Mesodermal cell (in vitro differentiated cells): ENCODE data around the gene RALBP1.

Experiments
- H3K27ac ChIP-seq: 2 replicates; pipeline ENCODE4 v1.7.0; 2013; ENCODE audit warnings: mild to moderate bottlenecking, low read depth, low read length, moderate library complexity; ENCODE audit not compliant: severe bottlenecking
- H3K36me3 ChIP-seq: 2 replicates; pipeline ENCODE4 v1.7.1; 2013; ENCODE audit warnings: mild to moderate bottlenecking, low read length, moderate library complexity; ENCODE audit not compliant: control insufficient read depth, insufficient read depth
- H3K4me1 ChIP-seq: one replicate; pipeline ENCODE4 v1.7.1; 2013; ENCODE audit warnings: mild to moderate bottlenecking, low read length; ENCODE audit not compliant: insufficient read depth, control insufficient read depth, poor library complexity, severe bottlenecking
- H3K4me3 ChIP-seq: 2 replicates; pipeline ENCODE4 v1.7.0; 2013; ENCODE audit warnings: low read length, control low read depth, mild to moderate bottlenecking; ENCODE audit not compliant: insufficient read depth, poor library complexity, severe bottlenecking; ENCODE audit errors: extremely low read depth
- H3K9me3 ChIP-seq: 2 replicates; pipeline ENCODE4 v1.7.1; 2013; ENCODE audit warnings: mild to moderate bottlenecking, low read length, moderate library complexity; ENCODE audit not compliant: control insufficient read depth
- WGBS, 2 experiments: methylation state at CpG; one replicate each; pipeline ENCODE4 v1.1.5; 2013; ENCODE audit warnings: missing lambda C conversion rate in 2 of 2; ENCODE audit not compliant: insufficient coverage in 2 of 2; 5-methylcytosine and 5-hydroxymethylcytosine counted together

The RALBP1 gene

GRCh38 chr18:9531791-9532410 lies 56.6 kb downstream of the RALBP1 start:
- H3K4me3 ChIP-seq = no peak overlapping the region
- 90 to 100% methylated on average over 3 to 5 of the region's 7 CpGs for WGBS, 2 experiments
- peaks cover 6% of the 10 kb centered on the region for H3K4me1 ChIP-seq
- H3K9me3 ChIP-seq = no peaks in the 10 kb centered on the region
- H3K27ac ChIP-seq = no peak overlapping the region
- H3K36me3 ChIP-seq = peaks cover 83% of the 10 kb centered on the region

- Histone ChIP-seq H3K4me3 (no peak overlapping the region), H3K36me3 (peaks cover 82% of the 10 kb centered on the region), H3K4me1 (peaks cover 6% of the 10 kb centered on the region), H3K9me3 (no peaks in the 10 kb centered on the region), H3K27ac (no peak overlapping the region)
- WGBS, 2 experiments = 99 to 100% methylated on average over 5 to 8 of the region's 11 CpGs
Observed at GRCh38 chr18:9534844-9535243, 59.5 kb downstream of the RALBP1 start.

DNA sequence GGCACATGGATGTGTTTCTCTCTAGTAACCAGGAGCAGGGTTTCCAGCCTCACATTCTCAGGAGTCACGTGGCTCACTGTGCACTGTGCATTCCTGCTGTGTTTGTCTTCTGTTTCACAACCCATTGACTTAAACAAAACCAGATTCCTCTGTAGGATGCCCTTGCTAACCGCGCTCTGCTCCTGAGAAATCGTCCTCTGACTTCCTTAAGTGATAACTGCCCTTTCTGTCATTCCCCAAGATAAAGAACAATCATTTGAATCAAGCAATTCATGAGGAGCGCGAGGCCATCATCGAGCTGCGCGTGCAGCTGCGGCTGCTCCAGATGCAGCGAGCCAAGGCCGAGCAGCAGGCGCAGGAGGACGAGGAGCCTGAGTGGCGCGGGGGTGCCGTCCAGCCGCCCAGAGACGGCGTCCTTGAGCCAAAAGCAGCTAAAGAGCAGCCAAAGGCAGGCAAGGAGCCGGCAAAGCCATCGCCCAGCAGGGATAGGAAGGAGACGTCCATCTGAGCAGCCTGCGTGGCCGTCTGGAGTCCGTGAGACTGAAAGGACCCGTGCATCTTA lies 60.2 kb downstream of the RALBP1 start:
- no peaks in the 10 kb centered on the region for H3K9me3 ChIP-seq
- peaks cover 6% of the 10 kb centered on the region for H3K4me1 ChIP-seq
- no peak overlapping the region for H3K27ac ChIP-seq
- peaks cover 78% of the 10 kb centered on the region for H3K36me3 ChIP-seq
- no peak overlapping the region for H3K4me3 ChIP-seq
- 91 to 96% methylated on average over 24 to 27 of the region's 27 CpGs for WGBS, 2 experiments

DNA sequence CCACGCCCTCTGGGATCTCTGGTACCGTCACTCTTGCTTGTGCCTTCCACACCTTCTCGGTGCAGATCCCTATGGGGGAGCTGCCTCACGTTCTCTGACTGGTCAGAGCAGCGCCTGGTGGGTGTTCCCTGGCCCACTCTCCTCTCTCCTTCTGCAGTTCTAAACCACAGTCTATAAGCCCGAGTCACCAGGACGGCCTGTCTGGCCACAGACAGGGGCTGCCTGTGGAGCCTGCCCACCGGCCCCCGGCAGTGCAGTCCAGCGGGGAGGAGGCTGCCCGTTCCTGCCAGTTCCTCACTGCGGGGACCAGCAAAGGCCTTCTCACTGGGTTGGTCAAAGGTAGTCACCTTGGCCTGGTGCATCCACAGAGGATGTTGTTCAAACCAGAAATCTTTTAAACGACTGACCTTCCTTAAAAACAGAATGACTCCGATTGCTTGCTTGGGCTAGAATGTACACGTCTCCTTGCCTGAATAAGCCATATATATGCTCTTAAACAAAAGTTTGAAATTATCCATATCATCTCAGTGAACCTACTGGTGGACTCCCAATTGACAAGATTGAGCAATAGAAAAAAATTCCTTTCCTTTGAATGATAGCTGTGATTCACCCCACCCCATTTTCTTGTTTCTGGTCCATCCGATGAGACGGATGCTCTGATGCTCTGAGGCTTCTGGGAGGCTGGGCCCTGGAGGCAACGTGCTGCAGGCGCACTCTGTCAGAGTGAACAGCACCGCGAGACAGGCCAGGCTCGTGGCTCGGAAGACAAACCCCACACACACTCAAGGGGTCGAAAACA lies 61.2 kb downstream of the RALBP1 start:
- 97% methylated on average over 15 of the region's 24 CpGs for WGBS, 2 experiments
- no peaks in the 10 kb centered on the region for H3K9me3 ChIP-seq
- no peak overlapping the region for H3K4me3 ChIP-seq
- H3K27ac ChIP-seq = peak overlapping the region; percentile 36
- peaks cover 74% of the 10 kb centered on the region for H3K36me3 ChIP-seq
- H3K4me1 ChIP-seq = peaks cover 6% of the 10 kb centered on the region

- 96 to 98% methylated on average over 5 of the region's 6 CpGs for WGBS, 2 experiments
- Histone ChIP-seq H3K9me3 (no peaks in the 10 kb centered on the region), H3K36me3 (peaks cover 65% of the 10 kb centered on the region), H3K4me3 (no peak overlapping the region), H3K4me1 (peaks cover 6% of the 10 kb centered on the region), H3K27ac (no peak overlapping the region)
Observed at GRCh38 chr18:9537677-9538076, 62.4 kb downstream of the RALBP1 start.

DNA sequence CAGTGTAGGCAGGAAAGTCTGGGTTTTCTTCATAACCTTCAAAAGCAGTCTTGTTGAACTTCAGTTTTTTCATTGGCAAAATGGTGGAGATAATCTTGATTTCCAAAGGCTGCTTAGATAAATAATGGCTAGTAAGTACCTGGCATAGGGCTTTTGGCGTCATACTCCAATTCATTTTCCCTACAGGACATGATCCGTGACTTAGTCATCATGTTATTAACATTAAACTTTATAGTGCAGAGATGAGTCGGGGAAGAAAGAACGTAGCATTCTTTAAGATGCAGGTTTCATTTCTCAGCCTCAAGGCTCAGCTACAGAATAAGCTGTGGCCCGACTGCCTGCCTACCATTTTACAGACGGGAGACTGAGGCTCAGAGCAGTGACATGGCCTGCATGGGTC lies 64.0 kb downstream of the RALBP1 start:
- WGBS, 2 experiments = 94 to 98% methylated on average over 5 of the region's 6 CpGs
- peaks cover 6% of the 10 kb centered on the region for H3K4me1 ChIP-seq
- H3K36me3 ChIP-seq = peaks cover 50% of the 10 kb centered on the region
- H3K9me3 ChIP-seq = no peaks in the 10 kb centered on the region
- no peak overlapping the region for H3K4me3 ChIP-seq
- H3K27ac ChIP-seq = no peak overlapping the region

GRCh38 chr18:9539938-9540337 lies 64.6 kb downstream of the RALBP1 start:
- Histone ChIP-seq H3K4me3 (no peak overlapping the region), H3K27ac (no peak overlapping the region), H3K9me3 (no peaks in the 10 kb centered on the region), H3K36me3 (peaks cover 48% of the 10 kb centered on the region), H3K4me1 (peaks cover 6% of the 10 kb centered on the region)
- 94 to 100% methylated on average over 3 to 5 of the region's 8 CpGs for WGBS, 2 experiments

DNA sequence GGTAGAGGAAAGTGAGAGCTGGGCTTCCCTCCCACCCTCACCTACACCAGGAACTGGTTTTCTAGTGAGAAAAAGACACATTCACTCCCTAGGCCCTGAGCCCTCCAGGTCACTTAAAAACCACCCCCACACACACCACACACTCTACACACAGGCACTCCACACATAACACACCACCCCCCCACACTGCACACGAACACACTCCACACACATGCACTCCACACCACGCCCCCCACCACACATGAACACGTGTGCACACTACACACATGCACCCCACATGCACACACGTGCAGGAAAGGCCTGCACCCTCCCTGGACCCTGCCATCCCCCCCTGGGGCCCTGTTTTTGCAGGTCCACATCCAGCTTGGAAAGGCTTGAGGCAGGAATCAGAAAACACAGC lies 67.6 kb downstream of the RALBP1 start:
- no peak overlapping the region for H3K4me3 ChIP-seq
- no peaks in the 10 kb centered on the region for H3K9me3 ChIP-seq
- peaks cover 53% of the 10 kb centered on the region for H3K36me3 ChIP-seq
- no peak overlapping the region for H3K27ac ChIP-seq
- WGBS, 2 experiments = 89 to 93% methylated on average over 3 to 4 of the region's 4 CpGs
- no peaks in the 10 kb centered on the region for H3K4me1 ChIP-seq

GRCh38 chr18:9545029-9545428 lies 69.7 kb downstream of the RALBP1 start:
- WGBS, 2 experiments = 89 to 100% methylated on average over 2 to 3 of the region's 5 CpGs
- Histone ChIP-seq H3K4me1 (no peaks in the 10 kb centered on the region), H3K9me3 (no peaks in the 10 kb centered on the region), H3K27ac (no peak overlapping the region), H3K36me3 (peaks cover 57% of the 10 kb centered on the region), H3K4me3 (no peak overlapping the region)

DNA sequence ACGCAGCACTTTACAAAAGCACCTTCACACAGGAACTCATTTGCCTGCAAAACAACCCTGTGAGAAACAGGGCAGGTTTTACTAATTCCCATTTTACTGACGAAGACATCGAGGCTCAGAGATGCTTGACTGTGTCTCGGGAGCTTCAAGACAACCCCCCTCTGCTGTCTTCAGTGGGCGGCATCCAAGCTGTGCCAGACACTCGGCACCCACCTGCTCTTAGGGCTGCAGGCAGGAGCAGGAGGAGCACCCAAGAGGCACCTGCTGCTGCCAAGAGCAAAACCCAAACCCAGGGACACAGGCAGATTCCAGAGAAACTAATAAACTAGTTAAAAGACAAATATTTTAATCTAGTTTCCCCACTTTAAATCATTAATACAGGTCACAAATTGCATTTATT lies 71.2 kb downstream of the RALBP1 start:
- Histone ChIP-seq H3K9me3 (no peaks in the 10 kb centered on the region), H3K27ac (no peak overlapping the region), H3K36me3 (peaks cover 68% of the 10 kb centered on the region), H3K4me3 (no peak overlapping the region), H3K4me1 (no peaks in the 10 kb centered on the region)
- WGBS, 2 experiments = 87 to 98% methylated on average over 6 of the region's 6 CpGs

- Histone ChIP-seq H3K27ac (no peak overlapping the region), H3K36me3 (peaks cover 82% of the 10 kb centered on the region), H3K4me3 (no peak overlapping the region), H3K4me1 (no peaks in the 10 kb centered on the region), H3K9me3 (peaks cover 4% of the 10 kb centered on the region)
- WGBS, 2 experiments = 90 to 98% methylated on average over 3 to 4 of the region's 7 CpGs
Observed at GRCh38 chr18:9547782-9548181, 72.5 kb downstream of the RALBP1 start.
